ENCODE data around the gene SGCA.

The SGCA gene

GRCh38 chr17:50130559-50131305 is 35.1 kb upstream of the SGCA start (continued):
- TF ChIP-seq ZNF274 (IDR thresholded peaks at IDR 0.05; ENCODE audit: low read length) (no peak), ZNF274 (tag by site-specific recombination; IDR thresholded peaks at IDR 0.05; ENCODE audit: borderline replicate concordance) (no peak), ZFHX2 (tag by site-specific recombination; conservative IDR thresholded peaks at IDR 0.05) (peak; percentile 85), ZNF621 (tag by site-specific recombination; IDR thresholded peaks at IDR 0.05) (no peak), ZNF10 (tag by site-specific recombination; IDR thresholded peaks at IDR 0.05) (no peak), ZBTB1 (tag by site-specific recombination; IDR thresholded peaks at IDR 0.05) (no peak), ZNF600 (tag by site-specific recombination; IDR thresholded peaks at IDR 0.05) (peak; percentile 58), KLF9 (tag by site-specific recombination; IDR thresholded peaks at IDR 0.05; ENCODE audit: low read depth) (no peak), ZNF704 (tag by site-specific recombination; IDR thresholded peaks at IDR 0.05) (no peak), ZNF513 (tag by site-specific recombination; IDR thresholded peaks at IDR 0.05) (no peak), ZNF549 (tag by site-specific recombination; IDR thresholded peaks at IDR 0.05) (no peak), MYNN (tag by site-specific recombination; IDR thresholded peaks at IDR 0.05; ENCODE audit: borderline replicate concordance) (no peak), PATZ1 (tag by site-specific recombination; IDR thresholded peaks at IDR 0.05) (peak; percentile 24; the same call in 1 of the 2 replicates), BCL11A (tag by site-specific recombination; IDR thresholded peaks at IDR 0.05; ENCODE audit: low read depth) (no peak), PRDM10 (tag by site-specific recombination; IDR thresholded peaks at IDR 0.05) (no peak), ZSCAN23 (tag by site-specific recombination; IDR thresholded peaks at IDR 0.05) (no peak), HOXD13 (CRISPR knock-in tag; IDR thresholded peaks at IDR 0.05; ENCODE audit: borderline replicate concordance) (no peak), GLIS2 (tag by site-specific recombination; IDR thresholded peaks at IDR 0.05) (no peak), MEIS1 (CRISPR knock-in tag; IDR thresholded peaks at IDR 0.05; ENCODE audit: borderline replicate concordance) (no peak)
